HG02623 (cell line): Measurements from ENCODE around the gene ZNF248.

ENCODE experiments used
- ATAC-seq: cut with Tn5 transposase; IDR thresholded peaks from one replicate; pipeline ENCODE4 v1.9.1; 2021; ENCODE audit warnings: moderate library complexity; ENCODE audit not compliant: unreplicated experiment

ZNF248 gene

GRCh38 chr10:37826806-37827205 lies 30.6 kb downstream of the ZNF248 start:
- no peak for ATAC-seq

- no peak for ATAC-seq
These were observed 36.2 kb downstream of the ZNF248 start for GRCh38 chr10:37821237-37821636.

DNA sequence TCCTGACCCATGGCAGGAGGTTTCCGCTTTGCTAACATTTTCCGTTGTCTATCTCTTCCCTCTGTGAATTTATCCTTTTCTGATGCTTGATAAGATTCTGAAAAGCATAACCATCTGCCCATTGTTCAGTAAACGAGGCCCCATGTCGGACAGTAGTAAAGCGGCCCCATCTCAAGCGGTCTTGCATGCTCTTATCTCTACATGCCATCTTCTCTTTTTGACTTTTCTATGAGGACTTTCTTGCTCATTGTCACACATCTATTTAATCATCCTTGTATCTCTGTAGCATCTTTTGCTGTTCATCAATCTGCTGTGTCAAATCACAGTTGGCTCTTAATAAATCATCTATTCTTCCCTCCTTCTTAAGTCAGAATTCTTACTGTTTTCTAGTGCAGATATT lies 37.6 kb downstream of the ZNF248 start:
- ATAC-seq = no peak

GRCh38 chr10:37816290-37816689 lies 41.1 kb downstream of the ZNF248 start:
- ATAC-seq = no peak

GRCh38 chr10:37813763-37814162 lies 43.6 kb downstream of the ZNF248 start:
- no peak for ATAC-seq

- ATAC-seq = no peak
These were observed 45.1 kb downstream of the ZNF248 start for GRCh38 chr10:37812290-37812689.

- ATAC-seq = no peak
These were observed 54.1 kb downstream of the ZNF248 start for GRCh38 chr10:37803269-37803668.

DNA sequence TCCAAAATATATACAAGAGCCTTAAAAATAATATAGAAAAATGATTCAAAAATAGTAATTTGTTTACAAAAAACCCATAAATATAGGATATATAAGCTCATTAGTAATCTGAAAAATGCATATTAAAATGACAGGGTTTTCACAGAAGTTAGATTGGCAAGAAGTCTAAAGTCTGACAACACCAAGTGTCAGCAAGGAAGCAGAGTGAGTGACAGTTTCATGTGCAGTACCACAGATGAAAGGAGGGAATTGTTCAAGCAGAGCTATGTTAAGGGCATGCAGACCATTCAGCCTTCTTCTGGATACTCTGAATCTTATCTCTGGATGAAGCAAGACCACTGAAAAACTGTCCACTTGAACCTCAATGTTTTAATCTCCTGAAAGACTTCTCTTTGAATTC lies 55.9 kb downstream of the ZNF248 start:
- no peak for ATAC-seq

DNA sequence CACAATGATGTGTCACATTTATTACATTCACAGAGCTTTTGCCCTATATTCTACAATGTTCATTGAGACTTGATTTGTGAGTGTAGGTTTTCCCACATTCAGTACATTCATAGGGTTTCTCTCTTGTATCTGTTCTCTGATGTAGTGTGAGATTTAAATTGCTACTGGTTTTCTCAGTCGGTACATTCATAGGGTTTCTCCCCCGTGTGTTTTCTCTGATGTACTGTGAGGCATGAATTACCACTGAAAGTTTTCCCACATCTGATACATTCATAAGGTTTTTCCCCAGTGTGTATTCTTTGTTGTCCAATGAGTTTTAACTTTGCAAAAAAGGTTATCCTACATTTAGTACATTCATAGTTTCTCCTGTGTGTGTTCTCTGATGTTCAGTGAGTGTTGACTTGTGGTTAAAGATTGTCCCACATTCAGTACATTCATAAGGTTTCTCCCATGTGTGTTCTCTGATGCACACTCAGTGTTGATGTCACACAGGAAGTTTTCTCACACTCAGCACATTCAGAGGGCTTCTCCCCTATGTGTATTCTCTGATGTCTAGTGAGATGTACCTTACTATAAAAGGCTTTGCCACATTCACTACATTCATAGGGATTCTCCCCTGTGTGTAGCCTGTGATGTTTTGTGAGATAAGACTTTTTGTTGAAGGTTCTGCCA lies 63.0 kb downstream of the ZNF248 start:
- no peak for ATAC-seq

DNA sequence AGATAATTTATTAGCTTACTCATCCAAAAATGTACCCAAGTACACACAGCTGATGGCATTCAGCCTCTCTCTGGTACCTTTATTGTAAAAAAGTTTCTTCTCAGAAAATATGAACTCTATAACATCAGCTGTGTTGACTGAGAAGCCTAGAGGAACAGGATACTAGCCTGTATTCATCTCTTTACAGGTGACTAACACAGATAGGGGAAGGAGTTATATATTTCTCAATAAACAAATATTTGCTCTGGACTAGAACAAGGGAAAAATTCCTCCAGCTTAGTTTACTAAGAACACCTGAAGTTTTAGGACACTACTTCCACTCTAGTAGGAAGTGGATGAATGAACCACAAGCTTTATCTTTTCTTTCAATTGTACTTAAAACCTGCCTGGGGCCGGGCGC lies 67.8 kb downstream of the ZNF248 start:
- ATAC-seq = no peak

DNA sequence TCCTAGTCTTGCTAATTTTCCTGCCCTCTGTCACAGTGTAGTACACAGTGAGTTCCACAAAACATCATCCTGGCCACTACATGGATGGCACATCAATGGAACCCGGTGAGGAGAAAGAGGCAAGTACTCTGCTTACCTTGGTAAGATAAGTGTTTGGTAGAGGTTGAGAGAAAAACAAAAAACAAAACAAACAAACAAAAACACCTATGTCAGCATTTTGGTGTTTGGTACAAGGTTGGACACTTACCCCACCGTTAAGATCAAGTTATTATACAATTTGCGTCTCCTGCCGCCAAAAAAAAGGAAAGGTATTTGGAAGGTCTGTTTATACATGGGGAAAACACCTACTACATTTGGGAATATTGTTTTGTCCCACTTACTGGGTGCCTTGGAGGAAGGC lies 72.7 kb downstream of the ZNF248 start:
- ATAC-seq = no peak

GRCh38 chr10:37780536-37780935 lies 76.9 kb downstream of the ZNF248 start:
- ATAC-seq = no peak

DNA sequence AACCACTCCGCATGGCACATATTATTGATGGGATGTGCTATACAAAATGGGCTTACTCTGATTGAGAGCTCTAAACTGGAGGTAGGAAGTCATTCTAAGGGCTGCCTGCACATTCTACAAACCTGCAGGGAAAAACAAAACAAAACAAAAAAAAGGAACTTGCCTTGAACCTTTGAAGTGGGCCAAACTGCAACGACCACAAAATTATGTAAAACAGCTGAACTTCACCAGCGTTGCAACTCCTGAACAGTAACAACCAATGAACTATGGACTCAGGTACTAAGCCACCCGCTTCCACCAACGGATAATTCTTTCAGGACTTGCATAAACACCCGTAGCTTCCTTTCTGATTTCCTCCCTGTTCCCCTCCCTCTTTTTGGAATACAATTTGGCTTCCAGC lies 80.4 kb downstream of the ZNF248 start:
- no peak for ATAC-seq

GRCh38 chr10:37775612-37776011 lies 81.8 kb downstream of the ZNF248 start:
- no peak for ATAC-seq

GRCh38 chr10:37774351-37774750 lies 83.1 kb downstream of the ZNF248 start:
- no peak for ATAC-seq

- ATAC-seq = no peak
These were observed 92.2 kb downstream of the ZNF248 start for GRCh38 chr10:37765216-37765615.

GRCh38 chr10:37763132-37763531 lies 94.3 kb downstream of the ZNF248 start:
- no peak for ATAC-seq

DNA sequence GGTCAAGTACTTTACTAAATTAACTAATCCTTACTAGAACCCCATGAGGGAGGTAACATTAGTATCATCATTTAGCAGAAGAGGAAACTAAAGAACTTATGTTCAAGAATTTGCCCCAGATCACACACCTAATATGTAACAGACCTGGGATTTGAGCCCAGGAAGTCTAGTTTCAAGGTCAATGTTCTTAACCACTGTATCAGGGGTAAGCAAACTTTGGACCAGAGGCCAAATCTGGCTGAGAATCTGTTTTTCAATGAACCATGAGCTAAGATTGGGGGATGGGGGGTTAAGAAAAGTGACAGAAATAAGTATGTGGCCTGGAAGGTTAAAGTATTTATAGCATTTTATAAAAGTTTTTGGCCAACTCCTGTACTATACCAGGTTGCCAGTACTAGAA lies 95.1 kb downstream of the ZNF248 start:
- ATAC-seq = no peak

DNA sequence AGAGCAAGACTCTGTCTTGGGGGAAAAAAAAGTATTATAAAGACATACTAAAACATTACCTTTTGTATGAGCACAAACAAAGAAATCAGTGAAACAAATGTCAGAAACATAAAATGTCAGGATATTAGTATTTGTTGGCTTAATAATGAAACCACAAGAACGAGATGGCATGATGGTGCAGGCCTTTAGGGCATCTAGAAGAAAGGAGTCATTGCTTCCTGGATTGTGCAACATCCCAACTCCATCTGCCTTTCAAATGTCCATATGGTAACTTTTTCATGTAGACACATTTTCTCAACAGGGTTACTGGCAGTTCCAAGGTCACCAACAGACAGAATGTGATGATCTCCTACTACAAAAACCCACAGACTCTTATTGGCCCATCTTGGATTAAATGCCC lies 96.6 kb downstream of the ZNF248 start:
- ATAC-seq = no peak

GRCh38 chr10:37758074-37758473 lies 99.3 kb downstream of the ZNF248 start:
- no peak for ATAC-seq

- ATAC-seq = no peak
These were observed 102.7 kb downstream of the ZNF248 start for GRCh38 chr10:37754538-37755323.

GRCh38 chr10:37752334-37752875 lies 105.0 kb downstream of the ZNF248 start:
- ATAC-seq = no peak
